Skeletal muscle cell (primary cell): ENCODE measurements around the gene CLEC9A.

Experiments used
- DNase-seq: peaks from one replicate; pipeline ENCODE4 v3.0.0-alpha.2; 2010; ENCODE audit warnings: low read depth
- H3K4me3 ChIP-seq: 2 replicates; pipeline ENCODE4 v1.5.1; 2011; ENCODE audit warnings: low read depth, mild to moderate bottlenecking, control low read depth, low read length, moderate library complexity

The CLEC9A gene

DNA sequence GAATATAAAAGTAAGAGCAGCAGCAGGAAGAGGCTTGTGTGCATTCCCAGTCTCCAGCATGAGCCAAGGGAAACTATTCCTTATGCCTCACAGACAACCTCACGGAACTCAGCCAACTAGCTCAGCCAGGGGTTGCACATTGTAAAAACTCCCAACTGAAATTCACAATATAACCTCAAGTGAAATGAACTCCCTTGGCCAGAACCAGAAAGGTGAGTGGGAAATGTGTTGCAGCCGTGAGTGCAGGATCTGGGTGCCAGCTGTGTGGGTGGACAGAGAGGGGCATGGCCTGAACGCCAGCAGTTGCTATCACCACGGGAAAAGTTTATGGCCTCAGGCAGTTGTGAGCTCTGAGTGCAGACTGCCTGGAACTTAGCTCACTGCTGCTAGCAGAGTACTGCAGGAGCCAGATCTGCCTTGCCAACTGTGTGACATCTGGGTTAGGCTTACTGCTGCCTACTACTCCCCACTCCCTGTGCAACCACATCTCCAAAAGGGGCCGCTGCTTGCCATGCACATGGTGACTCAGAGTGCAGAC is 70.6 kb downstream of the CLEC9A start:
- H3K4me3 ChIP-seq: no peak overlapping the region
- no peak for DNase-seq

DNA sequence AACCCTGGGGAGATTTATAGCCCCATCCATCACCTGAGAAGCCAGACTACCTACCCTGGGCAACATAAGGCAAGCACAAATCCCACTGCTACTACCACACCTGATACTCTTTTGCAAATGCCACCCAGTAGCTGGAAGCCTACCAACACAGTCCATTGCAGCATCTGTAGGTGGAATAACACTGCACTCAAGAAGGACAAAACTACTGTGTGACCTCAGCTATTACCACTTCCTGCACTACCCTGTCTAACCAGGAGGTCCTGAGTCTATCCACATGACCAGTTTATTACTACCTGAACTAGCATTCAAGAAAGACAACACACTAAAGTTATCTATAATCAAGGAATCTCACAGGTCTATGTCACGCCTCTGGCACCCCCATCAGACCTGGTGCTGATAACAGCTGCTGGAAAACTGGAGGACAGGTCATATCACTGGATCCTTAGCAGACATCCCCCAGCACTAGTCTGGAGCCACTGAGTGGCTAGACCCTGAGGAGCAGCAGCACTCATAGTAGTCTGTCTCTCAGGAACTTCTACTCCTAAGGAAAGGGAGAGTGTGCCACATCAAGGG is 71.3 kb downstream of the CLEC9A start:
- DNase-seq: no peak
- H3K4me3 ChIP-seq: no peak overlapping the region

DNA sequence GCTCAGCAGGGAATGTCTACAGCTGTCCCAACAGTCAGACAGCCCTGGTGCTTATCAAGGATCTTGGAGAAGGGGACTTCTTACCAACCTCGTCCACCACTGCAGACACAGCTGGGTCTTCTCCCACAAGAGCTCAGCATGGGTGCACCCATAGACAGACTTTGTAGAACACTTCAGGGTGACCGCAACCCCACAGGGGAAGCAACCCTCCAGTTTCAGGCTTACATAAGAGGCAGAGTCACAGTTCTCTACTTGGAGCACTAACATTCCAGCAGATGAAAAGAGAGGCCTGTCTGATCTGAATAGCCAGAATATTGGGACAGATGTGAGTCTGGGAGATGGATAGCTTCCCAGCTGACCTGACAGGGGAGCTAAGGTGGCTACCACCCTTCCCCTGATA is 71.8 kb downstream of the CLEC9A start:
- DNase-seq: no peak
- H3K4me3 ChIP-seq: no peak overlapping the region

DNA sequence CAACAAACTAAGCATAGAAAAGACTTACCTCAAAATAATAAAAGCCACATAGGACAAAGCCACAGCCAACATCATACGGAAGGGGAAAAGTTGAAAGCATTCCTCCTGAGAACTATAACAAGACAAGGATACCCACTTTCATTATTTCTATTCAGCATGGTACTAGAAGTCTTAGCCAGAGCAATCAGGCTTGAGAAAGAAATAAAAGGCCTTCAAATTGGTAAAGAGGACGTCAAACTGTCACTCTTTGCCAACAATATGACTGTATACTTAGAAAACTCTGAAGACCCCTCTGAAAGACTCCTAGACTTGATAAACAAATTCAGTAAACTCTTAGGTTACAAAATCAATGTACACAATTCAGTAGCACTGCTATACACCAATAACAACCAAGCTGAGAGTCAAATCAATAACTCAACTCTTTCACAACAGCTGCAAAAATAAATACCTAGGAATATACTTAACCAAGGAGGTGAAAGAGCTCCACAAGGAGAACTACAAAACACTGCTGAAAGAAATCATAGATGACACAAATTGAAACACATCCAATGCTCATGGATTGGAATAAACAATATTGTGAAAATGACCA is 79.9 kb downstream of the CLEC9A start:
- no peak overlapping the region for H3K4me3 ChIP-seq
- no peak for DNase-seq

DNA sequence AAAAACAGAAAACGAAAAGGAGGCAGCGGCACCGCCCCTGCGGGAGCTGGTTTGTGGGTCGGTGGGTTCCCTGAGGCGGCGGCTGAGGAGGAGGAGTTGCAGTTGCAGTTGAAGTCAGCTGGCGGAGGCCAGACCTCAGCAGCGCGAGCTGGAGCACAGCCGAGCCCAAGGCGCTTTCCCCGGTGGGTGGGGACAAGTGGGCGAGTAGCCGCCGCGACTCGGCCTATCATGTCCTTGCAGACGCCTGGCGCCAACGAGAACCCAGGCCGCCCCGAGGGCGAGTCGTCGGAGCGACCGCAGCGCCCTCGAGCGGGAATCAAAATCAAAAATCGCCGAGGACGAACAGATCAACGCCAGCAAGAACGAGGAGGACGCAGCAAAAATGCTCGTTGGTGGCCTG is 81.0 kb downstream of the CLEC9A start:
- DNase-seq: no peak
- no peak overlapping the region for H3K4me3 ChIP-seq

DNA sequence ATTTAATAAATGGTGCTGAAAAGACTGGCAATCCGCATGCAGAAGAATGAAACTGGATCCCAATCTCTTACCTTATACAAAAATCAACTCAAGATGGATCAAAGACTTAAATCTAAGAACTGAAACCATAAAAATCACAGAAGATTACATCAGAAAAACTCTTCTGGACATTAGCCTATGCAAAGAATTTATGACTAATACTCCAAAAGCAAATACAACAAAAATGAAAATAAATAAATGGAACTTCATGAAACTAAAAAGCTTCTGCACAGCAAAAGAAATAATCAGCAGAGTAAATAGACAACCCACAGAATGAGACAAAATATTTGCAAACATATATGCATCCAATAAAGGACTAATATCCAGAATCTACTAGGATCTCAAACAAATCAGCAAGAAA is 82.6 kb downstream of the CLEC9A start:
- no peak overlapping the region for H3K4me3 ChIP-seq
- no peak for DNase-seq

DNA sequence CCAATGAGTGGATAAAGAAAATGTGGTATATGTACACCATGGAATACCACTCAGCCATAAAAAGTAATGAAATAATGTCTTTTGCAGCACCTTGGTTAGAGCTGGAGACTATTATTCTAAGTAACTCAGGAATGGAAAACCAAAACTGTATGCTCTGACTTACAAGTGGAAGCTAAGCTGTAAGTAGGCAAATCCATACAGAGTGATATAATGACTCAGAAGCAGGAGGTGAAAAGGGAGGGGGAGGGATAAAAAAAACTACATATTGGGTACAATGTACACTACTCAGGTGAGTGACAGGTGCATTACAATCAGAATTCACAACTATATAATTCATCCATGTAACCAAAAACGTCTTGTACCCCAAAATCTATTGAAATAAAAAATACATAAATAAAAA is 83.4 kb downstream of the CLEC9A start:
- no peak for DNase-seq
- no peak overlapping the region for H3K4me3 ChIP-seq

DNA sequence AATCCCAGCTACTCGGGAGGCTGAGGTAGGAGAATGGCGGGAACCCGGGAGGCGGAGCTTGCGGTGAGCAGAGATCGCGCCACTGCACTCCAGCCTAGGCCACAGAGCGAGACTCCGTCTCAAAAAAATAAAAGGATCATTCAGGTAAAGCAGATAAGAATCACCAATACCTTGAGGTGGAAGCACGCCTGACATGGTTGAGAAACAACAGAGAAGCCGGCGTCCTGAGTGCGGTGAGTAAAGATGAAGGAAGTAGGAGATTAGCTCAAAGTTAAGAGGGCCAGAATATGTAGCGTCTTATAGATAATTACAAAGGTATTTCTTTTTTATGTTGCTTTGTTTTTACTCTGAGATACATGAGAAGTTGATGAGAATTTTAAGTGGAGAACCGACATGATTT is 84.8 kb downstream of the CLEC9A start:
- H3K4me3 ChIP-seq: no peak overlapping the region

More for the DNA sequence above, 84.8 kb downstream of the CLEC9A start:
- DNase-seq: no peak
